CD14-positive monocyte (primary cell): ENCODE results near the gene PAN3. TPM values are rescaled to one million over a fixed set of nuclear protein-coding genes. Genes with fewer than 3 reads are reported as not detected.

Source experiments
- DNase-seq, 3 donors: peaks; one replicate each; pipeline ENCODE4 v3.0.0-alpha.2; 2011 to 2022
- H2AFZ ChIP-seq: 2 replicates; pipeline ENCODE4 v1.6.0; 2012; ENCODE audit warnings: mild to moderate bottlenecking, low read depth, low read length, inconsistent platforms; ENCODE audit not compliant: insufficient read depth, poor library complexity, severe bottlenecking
- H3K27ac ChIP-seq, 2 donors: 1 replicate in 1 of 2; 2 replicates in 1 of 2; pipeline ENCODE4 v1.5.1; 2012 to 2013; ENCODE audit warnings: low read length in 2 of 2, control low read depth in 1 of 2, inconsistent platforms in 1 of 2, low read depth in 1 of 2, mild to moderate bottlenecking in 1 of 2
- H3K27me3 ChIP-seq, 2 donors: one replicate each; pipeline versions ENCODE4 v1.6.0 to v1.6.1; 2011 to 2013; ENCODE audit warnings: low read length in 2 of 2; ENCODE audit not compliant: control insufficient read depth in 2 of 2, insufficient read depth in 2 of 2
- H3K36me3 ChIP-seq, 2 donors: replicated peaks in 1 of 2; 1 replicate in 1 of 2; 2 replicates in 1 of 2; pipeline versions ENCODE4 v1.5.1 to v1.6.1; 2012 to 2013; ENCODE audit warnings: low read length in 2 of 2, control low read depth in 1 of 2, inconsistent platforms in 1 of 2, mild to moderate bottlenecking in 1 of 2; ENCODE audit not compliant: insufficient read depth in 2 of 2, control insufficient read depth in 1 of 2
- H3K4me1 ChIP-seq, 2 donors: 1 replicate in 1 of 2; 2 replicates in 1 of 2; pipeline versions ENCODE4 v1.5.1 to v1.6.1; 2012 to 2013; ENCODE audit warnings: low read length in 2 of 2, control low read depth in 1 of 2, inconsistent platforms in 1 of 2, mild to moderate bottlenecking in 1 of 2, moderate library complexity in 1 of 2; ENCODE audit not compliant: insufficient read depth in 2 of 2, control insufficient read depth in 1 of 2
- H3K4me2 ChIP-seq: replicated peaks from 2 replicates; pipeline ENCODE3; 2012; ENCODE audit warnings: low read length, moderate library complexity, mild to moderate bottlenecking; ENCODE audit not compliant: poor library complexity, severe bottlenecking; ENCODE audit errors: extremely low read depth
- H3K4me3 ChIP-seq, 3 experiments: fragments of 200-600 bp in 1 of 3; sonication (generic) in 1 of 3; replicated peaks in 1 of 3; 1 replicate in 2 of 3; 2 replicates in 1 of 3; pipeline ENCODE4 v1.5.1; 2011 to 2013; ENCODE audit warnings: low read length in 3 of 3, mild to moderate bottlenecking in 3 of 3, control low read depth in 2 of 3, low read depth in 2 of 3, inconsistent platforms in 1 of 3, moderate library complexity in 1 of 3
- H3K79me2 ChIP-seq: 2 replicates; pipeline ENCODE4 v1.6.0; 2012; ENCODE audit warnings: mild to moderate bottlenecking, control low read depth, inconsistent platforms, low read length, moderate library complexity; ENCODE audit not compliant: insufficient read depth
- H3K9ac ChIP-seq: 2 replicates; pipeline ENCODE4 v1.6.0; 2017; ENCODE audit warnings: low read length, mild to moderate bottlenecking; ENCODE audit not compliant: insufficient read depth, poor library complexity, severe bottlenecking
- H3K9me3 ChIP-seq, 2 donors: replicated peaks in 1 of 2; 1 replicate in 1 of 2; 2 replicates in 1 of 2; pipeline versions ENCODE4 v1.5.1 to v1.6.1; 2012 to 2013; ENCODE audit warnings: low read length in 2 of 2, control low read depth in 1 of 2; ENCODE audit not compliant: control insufficient read depth in 1 of 2, insufficient read depth in 1 of 2
- H4K20me1 ChIP-seq: 2 replicates; pipeline ENCODE4 v1.6.0; 2012; ENCODE audit warnings: mild to moderate bottlenecking, low read length, control low read depth, moderate library complexity; ENCODE audit not compliant: insufficient read depth
- H3K27ac Mint-ChIP-seq, 7 donors: one replicate each; pipeline ENCODE4 v1.8.0; 2020; ENCODE audit warnings: mild to moderate bottlenecking in 7 of 7, mixed read lengths in 7 of 7, moderate library complexity in 6 of 7, inconsistent platforms in 2 of 7
- H3K27me3 Mint-ChIP-seq, 3 donors: one replicate each; pipeline ENCODE4 v1.8.0; 2021 to 2022; ENCODE audit warnings: low read depth in 3 of 3, mild to moderate bottlenecking in 3 of 3, mixed read lengths in 3 of 3, moderate library complexity in 3 of 3, inconsistent platforms in 1 of 3
- H3K36me3 Mint-ChIP-seq, 2 donors: one replicate each; pipeline ENCODE4 v1.8.0; 2020; ENCODE audit warnings: mixed read lengths in 2 of 2, inconsistent platforms in 1 of 2, mild to moderate bottlenecking in 1 of 2
- H3K4me1 Mint-ChIP-seq: one replicate; pipeline ENCODE4 v1.8.0; 2020; ENCODE audit warnings: mild to moderate bottlenecking, mixed read lengths
- H3K4me3 Mint-ChIP-seq, 2 donors: one replicate each; pipeline ENCODE4 v1.8.0; 2020; ENCODE audit warnings: mild to moderate bottlenecking in 2 of 2, mixed read lengths in 2 of 2, moderate library complexity in 1 of 2
- H3K9me3 Mint-ChIP-seq, 7 donors: one replicate each; pipeline ENCODE4 v1.8.0; 2020 to 2022; ENCODE audit warnings: mixed read lengths in 7 of 7, mild to moderate bottlenecking in 6 of 7, moderate library complexity in 6 of 7, inconsistent platforms in 2 of 7
- CTCF ChIP-seq: fragments of 200-600 bp; IDR thresholded peaks from one replicate; pipeline ENCODE4 v1.8.0; 2022; ENCODE audit warnings: antibody characterized with exemption, mild to moderate bottlenecking
- WGBS: methylation state at CpG from one replicate; pipeline ENCODE4 v1.1.5; 2013; ENCODE audit warnings: missing lambda C conversion rate; ENCODE audit not compliant: insufficient coverage; 5-methylcytosine and 5-hydroxymethylcytosine counted together
- intact Hi-C, 2 donors: fragments of 100-400 bp; cut with micrococcal nuclease; formaldehyde crosslinking; loops; one replicate each; pipeline versions ENCODE4 v1.15.0 to v1.15.1; 2023
- polyA plus RNA-seq, 3 donors: library from polyadenylated mRNA; depleted of rRNA in 1 of 3; unstranded in 2 of 3; stranded (reverse) in 1 of 3; fragments of 300-500 nt in 2 of 3; fragments of >200 nt in 1 of 3; fragmentation: Illumina TruSeq in 2 of 3; gene quantifications; 1 replicate in 2 of 3; 2 replicates in 1 of 3; pipeline ENCODE4 v1.2.3, GENCODE V29; 2012 to 2021

Gene PAN3
- polyA plus RNA-seq, 3 donors: 3.0 to 27.9 (median 3.2) TPM

DNA sequence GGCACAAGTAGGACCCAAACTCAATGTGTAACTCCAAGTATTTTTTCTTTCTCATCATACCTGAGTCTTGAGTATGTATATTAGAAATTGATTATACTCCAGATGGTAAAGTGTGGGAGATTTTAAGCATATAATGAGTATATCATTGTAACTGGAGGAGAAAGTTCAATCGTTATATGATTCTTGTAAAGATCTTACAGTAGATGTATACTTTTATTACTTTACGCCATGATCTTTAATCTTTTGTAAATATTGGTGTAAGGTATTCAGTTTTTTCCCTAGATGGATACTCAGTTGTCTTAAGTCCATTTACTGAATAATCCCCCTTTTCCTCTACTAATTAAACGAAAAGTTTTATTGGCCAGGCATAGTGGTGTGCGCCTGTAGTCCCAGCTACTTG, 25.2 kb downstream of the PAN3 start:
- H2AFZ ChIP-seq: no peak overlapping the region
- no peaks in the 10 kb centered on the region for H3K27me3 ChIP-seq
- peaks cover 100% of the 10 kb centered on the region for H4K20me1 ChIP-seq
- no peak overlapping the region for H3K27ac ChIP-seq
- H3K4me2 ChIP-seq: no peak overlapping the region
- H3K9me3 ChIP-seq: no peaks in the 10 kb centered on the region
- WGBS: no CpG with 5 or more reads among the region's 4 CpGs
- H3K9ac ChIP-seq: no peak overlapping the region
- peaks cover 0 to 2% (median 0%) of the 10 kb centered on the region in 7 donors for H3K9me3 Mint-ChIP-seq
- no peak overlapping the region for H3K4me3 ChIP-seq
- no peaks in the 10 kb centered on the region for H3K36me3 Mint-ChIP-seq
- H3K27me3 Mint-ChIP-seq: no peaks in the 10 kb centered on the region
- H3K4me1 Mint-ChIP-seq: peaks cover 28% of the 10 kb centered on the region
- TF ChIP-seq CTCF: no peak
- peaks cover 0 to 2% of the 10 kb centered on the region in 2 donors for H3K4me1 ChIP-seq
- no peaks in the 10 kb centered on the region for H3K36me3 ChIP-seq
- no peak for DNase-seq
- peaks cover 100% of the 10 kb centered on the region for H3K79me2 ChIP-seq
- peak overlapping the region in 2 of 7 donors; percentile 15 to 71 for H3K27ac Mint-ChIP-seq
- no peak overlapping the region for H3K4me3 Mint-ChIP-seq
- intact Hi-C loops: no loop called here

- no peak for DNase-seq
- H3K4me3 ChIP-seq: no peak overlapping the region
- H4K20me1 ChIP-seq: peaks cover 100% of the 10 kb centered on the region
- no peaks in the 10 kb centered on the region for H3K4me1 ChIP-seq
- no peak overlapping the region for H2AFZ ChIP-seq
- H3K9me3 Mint-ChIP-seq: no peaks in the 10 kb centered on the region
- peaks cover 2% of the 10 kb centered on the region in 2 donors for H3K36me3 ChIP-seq
- no peak overlapping the region for H3K4me3 Mint-ChIP-seq
- peaks cover 17% of the 10 kb centered on the region for H3K4me1 Mint-ChIP-seq
- peaks cover 100% of the 10 kb centered on the region for H3K79me2 ChIP-seq
- H3K27me3 ChIP-seq: no peaks in the 10 kb centered on the region
- peak overlapping the region in 2 of 7 donors; percentile 10 to 62 for H3K27ac Mint-ChIP-seq
- H3K27me3 Mint-ChIP-seq: no peaks in the 10 kb centered on the region
- peak overlapping the region in 1 of 2 donors; percentile 42 for H3K27ac ChIP-seq
- H3K36me3 Mint-ChIP-seq: no peaks in the 10 kb centered on the region
- H3K4me2 ChIP-seq: no peak overlapping the region
- no peaks in the 10 kb centered on the region for H3K9me3 ChIP-seq
- intact Hi-C loops: no loop called here
- H3K9ac ChIP-seq: no peak overlapping the region
- no peak for TF ChIP-seq CTCF
- 100% methylated on average over 1 of the region's 1 CpG for WGBS
Measured at GRCh38 chr13:28166257-28166656, 27.9 kb downstream of the PAN3 start.
